HG03196 (cell line): ENCODE data around the gene HDAC4.

Experiments used
- ATAC-seq: cut with Tn5 transposase; IDR thresholded peaks from one replicate; pipeline ENCODE4 v1.9.1; 2021; ENCODE audit not compliant: unreplicated experiment

HDAC4 gene

GRCh38 chr2:239354132-239354790 lies 46.6 kb downstream of the HDAC4 start:
- ATAC-seq: no peak

- no peak for ATAC-seq
These were observed 47.1 kb downstream of the HDAC4 start for GRCh38 chr2:239353692-239354091.

- ATAC-seq: no peak
These were observed 49.1 kb downstream of the HDAC4 start for GRCh38 chr2:239351687-239352086.

- ATAC-seq: no peak
These were observed 51.2 kb downstream of the HDAC4 start for GRCh38 chr2:239349453-239350135.

- no peak for ATAC-seq
These were observed 52.0 kb downstream of the HDAC4 start for GRCh38 chr2:239348563-239349452.

GRCh38 chr2:239346676-239347075 lies 54.1 kb downstream of the HDAC4 start:
- ATAC-seq: no peak

- ATAC-seq: no peak
These were observed 55.6 kb downstream of the HDAC4 start for GRCh38 chr2:239345251-239345650.

- ATAC-seq: no peak
These were observed 56.0 kb downstream of the HDAC4 start for GRCh38 chr2:239344857-239345216.

- ATAC-seq: no peak
These were observed 56.6 kb downstream of the HDAC4 start for GRCh38 chr2:239343946-239344856.

- no peak for ATAC-seq
These were observed 57.4 kb downstream of the HDAC4 start for GRCh38 chr2:239343460-239343859.

- ATAC-seq: no peak
These were observed 59.0 kb downstream of the HDAC4 start for GRCh38 chr2:239341840-239342239.

GRCh38 chr2:239341146-239341732 lies 59.6 kb downstream of the HDAC4 start:
- no peak for ATAC-seq

GRCh38 chr2:239339726-239340601 lies 60.9 kb downstream of the HDAC4 start:
- no peak for ATAC-seq

GRCh38 chr2:239339241-239339640 lies 61.6 kb downstream of the HDAC4 start:
- no peak for ATAC-seq

- no peak for ATAC-seq
These were observed 62.8 kb downstream of the HDAC4 start for GRCh38 chr2:239337877-239338484.

- no peak for ATAC-seq
These were observed 63.5 kb downstream of the HDAC4 start for GRCh38 chr2:239337122-239337876.

GRCh38 chr2:239331560-239331959 lies 69.3 kb downstream of the HDAC4 start:
- no peak for ATAC-seq

- no peak for ATAC-seq
These were observed 70.0 kb downstream of the HDAC4 start for GRCh38 chr2:239330836-239331235.
